Measurements from ENCODE around the gene COTL1.

DNA sequence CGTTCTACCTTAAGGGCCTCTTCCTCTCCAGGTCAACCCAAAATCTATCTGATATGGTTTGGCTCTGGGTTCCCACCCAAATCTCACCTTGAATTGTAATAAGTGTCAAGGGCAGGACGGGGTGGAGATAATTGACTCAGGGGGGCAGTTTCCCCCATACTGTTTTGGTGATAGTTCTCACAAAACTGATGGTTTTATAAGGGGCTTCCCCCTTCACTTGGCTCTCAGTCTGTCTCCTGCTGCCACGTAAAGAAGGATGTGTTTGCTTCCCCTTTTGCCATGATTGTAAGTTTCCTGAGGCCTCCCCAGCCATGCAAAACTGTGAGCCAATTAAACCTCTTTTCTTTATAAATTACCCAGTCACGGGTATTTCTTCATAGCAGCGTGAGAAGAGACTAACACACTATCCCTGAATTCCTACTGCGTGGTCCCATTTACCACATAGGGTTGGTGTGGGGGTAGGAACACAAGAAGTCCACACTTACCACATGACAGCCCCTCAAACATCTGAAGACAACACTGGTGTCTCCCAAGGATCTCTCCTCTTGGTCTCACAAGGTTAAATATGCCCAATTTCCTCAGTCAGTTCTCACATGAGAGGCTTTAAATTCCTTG is 8.2 kb downstream of the COTL1 start:
- TF ChIP-seq, protein P1, sequence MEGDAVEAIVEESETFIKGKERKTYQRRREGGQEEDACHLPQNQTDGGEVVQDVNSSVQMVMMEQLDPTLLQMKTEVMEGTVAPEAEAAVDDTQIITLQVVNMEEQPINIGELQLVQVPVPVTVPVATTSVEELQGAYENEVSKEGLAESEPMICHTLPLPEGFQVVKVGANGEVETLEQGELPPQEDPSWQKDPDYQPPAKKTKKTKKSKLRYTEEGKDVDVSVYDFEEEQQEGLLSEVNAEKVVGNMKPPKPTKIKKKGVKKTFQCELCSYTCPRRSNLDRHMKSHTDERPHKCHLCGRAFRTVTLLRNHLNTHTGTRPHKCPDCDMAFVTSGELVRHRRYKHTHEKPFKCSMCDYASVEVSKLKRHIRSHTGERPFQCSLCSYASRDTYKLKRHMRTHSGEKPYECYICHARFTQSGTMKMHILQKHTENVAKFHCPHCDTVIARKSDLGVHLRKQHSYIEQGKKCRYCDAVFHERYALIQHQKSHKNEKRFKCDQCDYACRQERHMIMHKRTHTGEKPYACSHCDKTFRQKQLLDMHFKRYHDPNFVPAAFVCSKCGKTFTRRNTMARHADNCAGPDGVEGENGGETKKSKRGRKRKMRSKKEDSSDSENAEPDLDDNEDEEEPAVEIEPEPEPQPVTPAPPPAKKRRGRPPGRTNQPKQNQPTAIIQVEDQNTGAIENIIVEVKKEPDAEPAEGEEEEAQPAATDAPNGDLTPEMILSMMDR (conservative IDR thresholded peaks at IDR 0.05; ENCODE audit: low read length) = no peak
- TF ChIP-seq EZH2phosphoT487 (IDR thresholded peaks at IDR 0.05; ENCODE audit: borderline replicate concordance) = no peak

Data from Loucy (cell line).